HepG2 (cell line): ENCODE results near the gene GPATCH8. TPM values are rescaled to one million over a fixed set of nuclear protein-coding genes. Genes with fewer than 3 reads are reported as not detected.
A peak's percentile ranks its signal among the peaks of the same experiment; 100 is the strongest.

Experiments
- ATAC-seq: fragments of 200-7000 bp; cut with Tn5 transposase; 3 replicates; pipeline ENCODE4 v1.9.1; 2020; ENCODE audit warnings: mild to moderate bottlenecking, moderate library complexity
- BruUV-seq: library from RNA; stranded (reverse); fragments of 400-500 nt; replicated peaks from 2 replicates; lab custom pipeline; 2021; lab: Mats Ljungman, UMichigan
- CTCF ChIA-PET: fragments of 300-600 bp; formaldehyde crosslinking; extraction: SDS; loops from one replicate; lab custom pipeline; 2021; ENCODE audit warnings: low total read pairs, inconsistent platforms, low intra/inter-chr PET ratio; lab: Yijun Ruan, JAX
- POLR2A ChIA-PET: fragments of 350-600 bp; sonication (Branson Sonifier 250); formaldehyde crosslinking; loops from one replicate; lab custom pipeline; 2020; ENCODE audit warnings: antibody characterized with exemption, inconsistent platforms; lab: Yijun Ruan, JAX
- DNase-seq: peaks from one replicate; pipeline ENCODE4 v3.0.0-alpha.2; 2015; ENCODE audit warnings: low spot score
- FAIRE-seq: peaks from 3 replicates; lab custom pipeline; 2011; peaks lifted over from hg19 to GRCh38; lab: Jason Lieb, UNC
- H2AFZ ChIP-seq: one replicate; pipeline ENCODE4 v1.6.1; 2011; ENCODE audit warnings: low read length, inconsistent platforms
- H3K27ac ChIP-seq: fragments of 300-600 bp; 3 replicates; pipeline ENCODE4 v1.8.0; 2011; ENCODE audit warnings: mixed run types, mild to moderate bottlenecking, mixed read lengths, low read length, inconsistent platforms; ENCODE audit not compliant: insufficient read depth; ENCODE audit errors: extremely low read length
- H3K27me3 ChIP-seq, 2 experiments: fragments of 200-600 bp in 1 of 2; 2 replicates in 1 of 2; 3 replicates in 1 of 2; pipeline versions ENCODE4 v1.6.0 to v1.8.0; 2011; ENCODE audit warnings: low read length in 2 of 2, mild to moderate bottlenecking in 2 of 2, moderate library complexity in 2 of 2, inconsistent platforms in 1 of 2; ENCODE audit not compliant: insufficient read depth in 2 of 2, control insufficient read depth in 1 of 2
- H3K36me3 ChIP-seq, 2 experiments: fragments of 200-600 bp in 1 of 2; replicated peaks in 1 of 2; 2 replicates in 1 of 2; 3 replicates in 1 of 2; pipeline versions ENCODE4 v1.5.1 to v1.8.0; 2011; ENCODE audit warnings: low read length in 2 of 2, inconsistent platforms in 1 of 2; ENCODE audit not compliant: insufficient read depth in 2 of 2, control insufficient read depth in 1 of 2
- H3K4me1 ChIP-seq: 2 replicates; pipeline ENCODE4 v1.5.1; 2012; ENCODE audit warnings: low read length, inconsistent platforms; ENCODE audit not compliant: insufficient read depth
- H3K4me2 ChIP-seq: 2 replicates; pipeline ENCODE4 v1.6.0; 2011; ENCODE audit warnings: low read depth, low read length, inconsistent platforms
- H3K4me3 ChIP-seq, 3 experiments: fragments of 200-600 bp in 1 of 3; sonication (generic), shearing (Covaris generic) in 1 of 3; replicated peaks in 1 of 3; 2 replicates each; pipeline ENCODE4 v1.5.1; 2011 to 2016; ENCODE audit warnings: low read length in 3 of 3, inconsistent platforms in 2 of 3, low read depth in 2 of 3, mild to moderate bottlenecking in 2 of 3, control low read depth in 1 of 3, mixed read lengths in 1 of 3; ENCODE audit not compliant: insufficient read depth in 1 of 3
- H3K79me2 ChIP-seq: one replicate; pipeline ENCODE4 v1.6.1; 2011; ENCODE audit warnings: low read length, inconsistent platforms; ENCODE audit not compliant: insufficient read depth
- H3K9ac ChIP-seq: 2 replicates; pipeline ENCODE4 v1.6.0; 2011; ENCODE audit warnings: mild to moderate bottlenecking, low read depth, low read length, inconsistent platforms; ENCODE audit not compliant: insufficient read depth
- H3K9me3 ChIP-seq: 2 replicates; pipeline ENCODE4 v1.5.1; 2012; ENCODE audit warnings: mild to moderate bottlenecking, low read length
- H4K20me1 ChIP-seq: 2 replicates; pipeline ENCODE4 v1.6.0; 2011; ENCODE audit warnings: inconsistent platforms, mild to moderate bottlenecking, low read length, moderate library complexity; ENCODE audit not compliant: insufficient read depth
- MEIS1 ChIP-seq: sonication (generic); formaldehyde crosslinking; IDR thresholded peaks from 2 replicates; pipeline ENCODE4 v1.9.0; 2021; ENCODE audit warnings: mild to moderate bottlenecking, missing genetic modification reagents, moderate library complexity, borderline replicate concordance
- SP4 ChIP-seq: sonication (generic); formaldehyde crosslinking; IDR thresholded peaks from 2 replicates; pipeline ENCODE4 v1.8.1; 2023; ENCODE audit warnings: mild to moderate bottlenecking, missing genetic modification reagents
- TEAD2 ChIP-seq: sonication (generic); formaldehyde crosslinking; IDR thresholded peaks from 2 replicates; pipeline ENCODE4 v1.9.0; 2021; ENCODE audit warnings: missing genetic modification reagents
- WGBS: methylation state at CpG from one replicate; pipeline ENCODE4 v1.1.6; 2017; ENCODE audit warnings: low lambda C conversion rate; 5-methylcytosine and 5-hydroxymethylcytosine counted together
- in situ Hi-C: cut with HindIII; loops from 2 replicates; pipeline ENCODE4 v1.10.0; 2017; ENCODE audit warnings: low pct_unique_long_range_greater_than_20kb; ENCODE audit not compliant: extremely low pct_ligation_motif_present
- intact Hi-C: fragments of 100-400 bp; cut with micrococcal nuclease; formaldehyde crosslinking; loops from one replicate; pipeline ENCODE4 v1.10.0; 2022; ENCODE audit not compliant: unreplicated experiment
- polyA plus RNA-seq, 8 experiments: library from polyadenylated mRNA; depleted of rRNA in 3 of 8; stranded (reverse) in 7 of 8; unstranded in 1 of 8; fragments of >200 nt; fragmentation: Illumina TruSeq in 4 of 8; extraction: Trizol in 4 of 8; gene quantifications; 2 replicates each; pipeline versions ENCODE4 v1.2.1 to v1.2.3, GENCODE V29; 2011 to 2016; ENCODE audit warnings: low read depth in 4 of 8, missing spikeins in 1 of 8, mixed read lengths in 1 of 8; ENCODE audit not compliant: insufficient read depth in 1 of 8
- total RNA-seq, 5 experiments: library from RNA; depleted of rRNA; stranded (reverse); fragments of >200 nt; fragmentation: Illumina TruSeq; extraction: Trizol; gene quantifications; 2 replicates each; pipeline ENCODE4 v1.2.3, GENCODE V29; 2016; ENCODE audit warnings: low read depth in 1 of 5
- TF ChIP-seq, protein P1 (sequence below), 2 experiments: fragments of 450-650 bp in 1 of 2; sonication (generic) in 1 of 2; formaldehyde crosslinking in 1 of 2; IDR thresholded peaks; 2 replicates each; pipeline versions ENCODE4 v1.6.1 to v1.8.0; 2016 to 2022; ENCODE audit warnings: antibody characterized with exemption in 1 of 2, mild to moderate bottlenecking in 1 of 2, missing genetic modification reagents in 1 of 2

GPATCH8 gene
- total and polyA plus RNA-seq, 2 of the 13 experiments (the other 11 are each of a cell fraction or from before 2014, with no cell fraction given), result 20.7 to 21.5 TPM

DNA sequence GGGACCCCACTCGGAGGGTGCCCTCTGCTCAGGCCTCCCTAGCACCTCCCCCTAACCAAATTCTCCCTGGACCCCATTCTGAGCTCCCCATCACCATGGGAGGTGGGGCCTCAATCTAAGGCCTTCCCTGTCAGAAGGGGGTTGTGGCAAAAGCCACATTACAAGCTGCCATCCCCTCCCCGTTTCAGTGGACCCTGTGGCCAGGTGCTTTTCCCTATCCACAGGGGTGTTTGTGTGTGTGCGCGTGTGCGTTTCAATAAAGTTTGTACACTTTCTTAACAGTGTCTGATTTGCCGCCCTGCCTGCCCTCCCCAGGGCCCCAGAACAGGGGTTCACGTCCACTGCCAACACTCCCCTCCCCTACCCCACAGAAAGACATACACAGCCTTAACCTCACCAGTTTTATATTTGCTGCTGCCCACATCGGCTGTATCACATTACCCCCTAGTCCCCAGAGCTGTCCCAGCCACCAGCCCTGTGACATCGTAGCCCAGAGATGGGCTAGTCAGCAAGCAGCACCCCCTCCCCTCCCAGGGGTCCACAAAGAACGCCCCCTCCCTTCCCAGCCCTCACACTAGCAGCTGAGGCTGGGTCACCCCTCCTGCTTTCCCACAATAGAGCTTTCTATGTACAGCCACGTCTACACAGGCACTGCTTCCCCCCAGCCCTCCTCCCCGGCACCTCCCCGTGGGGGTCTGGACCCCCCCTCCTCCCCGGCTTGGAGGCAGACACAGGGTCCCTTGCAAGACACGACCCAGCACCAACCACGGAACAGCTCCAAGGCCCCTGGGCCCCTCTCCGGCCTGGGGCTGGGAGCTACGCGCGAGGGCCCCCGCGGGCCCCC, 150.2 kb downstream of the GPATCH8 start:
- no peak for DNase-seq
- H4K20me1 ChIP-seq, result no peaks in the 10 kb centered on the region
- TF ChIP-seq MEIS1 (CRISPR knock-in tag) (no peak), TEAD2 (CRISPR knock-in tag) (no peak), SP4 (no peak)
- TF ChIP-seq, protein P1, sequence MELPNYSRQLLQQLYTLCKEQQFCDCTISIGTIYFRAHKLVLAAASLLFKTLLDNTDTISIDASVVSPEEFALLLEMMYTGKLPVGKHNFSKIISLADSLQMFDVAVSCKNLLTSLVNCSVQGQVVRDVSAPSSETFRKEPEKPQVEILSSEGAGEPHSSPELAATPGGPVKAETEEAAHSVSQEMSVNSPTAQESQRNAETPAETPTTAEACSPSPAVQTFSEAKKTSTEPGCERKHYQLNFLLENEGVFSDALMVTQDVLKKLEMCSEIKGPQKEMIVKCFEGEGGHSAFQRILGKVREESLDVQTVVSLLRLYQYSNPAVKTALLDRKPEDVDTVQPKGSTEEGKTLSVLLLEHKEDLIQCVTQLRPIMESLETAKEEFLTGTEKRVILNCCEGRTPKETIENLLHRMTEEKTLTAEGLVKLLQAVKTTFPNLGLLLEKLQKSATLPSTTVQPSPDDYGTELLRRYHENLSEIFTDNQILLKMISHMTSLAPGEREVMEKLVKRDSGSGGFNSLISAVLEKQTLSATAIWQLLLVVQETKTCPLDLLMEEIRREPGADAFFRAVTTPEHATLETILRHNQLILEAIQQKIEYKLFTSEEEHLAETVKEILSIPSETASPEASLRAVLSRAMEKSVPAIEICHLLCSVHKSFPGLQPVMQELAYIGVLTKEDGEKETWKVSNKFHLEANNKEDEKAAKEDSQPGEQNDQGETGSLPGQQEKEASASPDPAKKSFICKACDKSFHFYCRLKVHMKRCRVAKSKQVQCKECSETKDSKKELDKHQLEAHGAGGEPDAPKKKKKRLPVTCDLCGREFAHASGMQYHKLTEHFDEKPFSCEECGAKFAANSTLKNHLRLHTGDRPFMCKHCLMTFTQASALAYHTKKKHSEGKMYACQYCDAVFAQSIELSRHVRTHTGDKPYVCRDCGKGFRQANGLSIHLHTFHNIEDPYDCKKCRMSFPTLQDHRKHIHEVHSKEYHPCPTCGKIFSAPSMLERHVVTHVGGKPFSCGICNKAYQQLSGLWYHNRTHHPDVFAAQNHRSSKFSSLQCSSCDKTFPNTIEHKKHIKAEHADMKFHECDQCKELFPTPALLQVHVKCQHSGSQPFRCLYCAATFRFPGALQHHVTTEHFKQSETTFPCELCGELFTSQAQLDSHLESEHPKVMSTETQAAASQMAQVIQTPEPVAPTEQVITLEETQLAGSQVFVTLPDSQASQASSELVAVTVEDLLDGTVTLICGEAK (IDR thresholded peaks at IDR 0.05), result no peak
- TF ChIP-seq, protein P1 (CRISPR knock-in tag; IDR thresholded peaks at IDR 0.05), result peak; percentile 94; the same call in 1 of the 2 replicates
- TF ChIP-seq, all 625 proteins: peak for 1
- Histone ChIP-seq H3K4me1 (peaks cover 8% of the 10 kb centered on the region), H3K79me2 (no peaks in the 10 kb centered on the region), H3K27me3 (peaks cover 8 to 10% of the 10 kb centered on the region in 2 experiments; a peak in 3 of 5 replicates), H3K9me3 (no peaks in the 10 kb centered on the region), H3K27ac (no peak overlapping the region), H3K9ac (no peak overlapping the region), H3K4me3 (no peak overlapping the region), H2AFZ (no peak overlapping the region), H3K36me3 (peaks cover 9 to 30% of the 10 kb centered on the region in 2 experiments), H3K4me2 (no peak overlapping the region)
- ATAC-seq (no peak), FAIRE-seq (no peak)
- in situ Hi-C loops, result no loop called here
- intact Hi-C loops, result loop anchor here (10.0 kb wide), 1 partner anchor 172 kb away; no protein-coding TSS in a partner anchor
- ChIA-PET CTCF (no interaction called here), POLR2A (interaction anchor here (1.6 kb wide), 1 partner anchor 23 kb away, joined by 5 read pairs; no protein-coding TSS in a partner anchor)
- WGBS, result 91% methylated on average over 17 of the region's 22 CpGs
- BruUV-seq, result no TSS peak
